GM19035 (cell line): ENCODE measurements around the gene TBX6.

Experiments used
- ATAC-seq: cut with Tn5 transposase; IDR thresholded peaks from one replicate; pipeline ENCODE4 v1.9.1; 2021; ENCODE audit not compliant: unreplicated experiment

TBX6 gene

GRCh38 chr16:30087181-30087898 is 4.4 kb downstream of the TBX6 start:
- ATAC-seq: no peak

- ATAC-seq: no peak
Observed at GRCh38 chr16:30086291-30087140, 5.2 kb downstream of the TBX6 start.

GRCh38 chr16:30085820-30086219 is 5.9 kb downstream of the TBX6 start:
- no peak for ATAC-seq

GRCh38 chr16:30085247-30085646 is 6.5 kb downstream of the TBX6 start:
- no peak for ATAC-seq

- no peak for ATAC-seq
Observed at GRCh38 chr16:30084816-30085159, 6.9 kb downstream of the TBX6 start.

- no peak for ATAC-seq
Observed at GRCh38 chr16:30084096-30084815, 7.5 kb downstream of the TBX6 start.

- ATAC-seq: no peak
Observed at GRCh38 chr16:30083216-30084055, 8.3 kb downstream of the TBX6 start.

GRCh38 chr16:30082545-30083090 is 9.1 kb downstream of the TBX6 start:
- no peak for ATAC-seq

GRCh38 chr16:30079480-30079879 is 12.2 kb downstream of the TBX6 start:
- no peak for ATAC-seq

- no peak for ATAC-seq
Observed at GRCh38 chr16:30078744-30079143, 13.0 kb downstream of the TBX6 start.

- no peak for ATAC-seq
Observed at GRCh38 chr16:30077656-30078055, 14.1 kb downstream of the TBX6 start.

- ATAC-seq: peak; percentile 28
Observed at GRCh38 chr16:30076276-30076791, 15.4 kb downstream of the TBX6 start.

- peak; percentile 82 for ATAC-seq
Observed at GRCh38 chr16:30075503-30076275, 16.0 kb downstream of the TBX6 start, which contains the start of gene PPP4C. PPP4C (plus strand) TSS chr16:30075994; CDS start chr16:30076378, 384 bp downstream.

- ATAC-seq: no peak
Observed at GRCh38 chr16:30070490-30070889, 21.2 kb downstream of the TBX6 start.

GRCh38 chr16:30069611-30070462 is 21.9 kb downstream of the TBX6 start:
- ATAC-seq: no peak

- no peak for ATAC-seq
Observed at GRCh38 chr16:30068750-30069610, 22.7 kb downstream of the TBX6 start.

- ATAC-seq: no peak
Observed at GRCh38 chr16:30068333-30068732, 23.4 kb downstream of the TBX6 start.

- no peak for ATAC-seq
Observed at GRCh38 chr16:30067584-30067916, 24.2 kb downstream of the TBX6 start.
